HG03460 (cell line): Measurements from ENCODE around the gene EXOC6B.
"Not testable (repeated sequence)": the region's sequence is repeated elsewhere in the genome, so short reads cannot be mapped to it uniquely, and the experiment has no call there.

ENCODE experiments used
- ATAC-seq: cut with Tn5 transposase; IDR thresholded peaks from one replicate; pipeline ENCODE4 v1.9.1; 2021; ENCODE audit not compliant: unreplicated experiment

The EXOC6B gene

DNA sequence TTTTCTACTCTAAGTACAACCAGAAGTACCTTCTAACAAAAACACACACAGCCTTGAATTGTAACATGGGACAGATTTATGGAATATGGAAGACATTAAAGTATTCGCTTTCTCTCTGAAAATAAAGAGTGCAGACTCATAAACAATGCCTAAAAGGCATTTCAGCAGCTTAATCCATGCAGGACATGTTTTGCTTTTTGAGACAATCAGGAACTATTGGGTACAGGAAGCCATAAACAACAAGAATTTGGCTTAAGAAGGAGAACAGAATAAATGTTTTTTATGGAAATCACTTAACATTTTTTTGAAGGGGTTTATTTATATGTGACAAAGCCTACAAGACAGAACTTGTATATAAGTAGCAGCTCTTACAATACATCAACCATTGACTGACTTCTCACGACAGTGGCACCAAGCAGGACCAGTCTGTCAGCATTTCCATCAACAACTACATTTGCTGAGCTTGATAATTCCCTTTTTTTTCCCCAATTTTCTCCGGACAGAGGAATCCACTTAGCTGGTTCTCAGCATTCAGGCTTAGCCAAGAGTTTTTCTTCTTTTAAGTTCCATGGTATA is 140.1 kb downstream of the EXOC6B start:
- ATAC-seq, result no peak

DNA sequence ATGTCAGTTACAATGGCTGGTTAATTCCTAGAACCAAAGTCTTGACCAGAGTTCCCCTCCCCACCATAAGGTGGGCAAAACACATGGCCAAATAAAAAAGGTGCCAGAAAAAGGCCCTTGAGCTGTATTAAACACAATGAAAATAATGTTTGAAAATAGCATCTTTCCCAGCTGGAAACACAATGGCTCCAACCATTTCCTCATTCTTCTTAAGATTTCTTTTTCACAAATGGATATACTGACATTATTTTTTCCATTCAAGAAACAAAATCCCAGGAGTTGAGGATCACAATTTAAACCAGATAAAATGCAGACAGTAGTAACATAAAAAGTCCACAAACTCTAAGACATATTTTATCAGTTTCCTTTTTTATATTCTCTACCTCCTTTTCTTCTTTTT is 143.8 kb downstream of the EXOC6B start:
- no peak for ATAC-seq

DNA sequence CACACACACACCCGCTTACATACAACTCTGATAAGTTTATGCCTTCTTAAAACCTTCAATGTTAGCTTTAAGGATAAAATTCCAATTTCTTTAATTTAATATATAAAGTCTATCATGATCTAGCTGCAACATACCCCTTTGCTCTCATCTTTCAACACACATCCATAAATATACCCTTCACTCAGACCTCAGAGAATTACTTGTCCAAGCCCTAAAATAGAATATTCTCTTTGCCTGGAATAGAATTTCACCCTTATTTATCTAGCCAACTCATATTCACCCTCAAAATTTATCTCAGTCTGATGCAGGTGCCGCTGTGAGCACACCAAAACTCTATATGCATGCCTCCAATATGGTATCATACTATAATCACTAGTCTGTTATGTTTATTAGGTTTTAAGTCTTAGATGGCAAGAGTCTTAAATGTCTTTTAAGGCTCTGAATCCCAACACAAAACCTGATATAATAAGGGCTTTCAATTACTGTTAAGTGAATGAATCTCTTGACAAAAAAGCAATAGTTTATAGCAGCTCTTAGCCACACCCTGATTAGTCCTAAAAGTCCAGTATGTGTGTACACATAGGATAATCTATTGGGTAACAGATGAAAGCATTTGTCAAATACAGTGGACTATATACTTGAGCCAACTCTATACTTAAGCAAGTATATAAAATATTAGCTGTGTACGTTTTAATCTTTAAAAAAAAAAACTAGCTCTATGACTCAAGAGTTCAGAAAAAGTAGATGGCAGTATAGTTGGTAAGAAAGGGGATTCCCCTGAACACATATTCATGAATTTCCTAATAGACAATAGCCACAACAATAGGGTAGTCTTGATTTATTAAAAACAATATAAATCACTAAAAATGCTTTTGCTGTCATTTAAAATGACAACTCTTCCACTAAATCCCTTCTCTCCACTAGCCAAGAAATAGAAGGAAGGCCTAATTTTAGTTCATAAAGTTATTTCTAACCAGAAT is 144.5 kb downstream of the EXOC6B start:
- ATAC-seq, result no peak

DNA sequence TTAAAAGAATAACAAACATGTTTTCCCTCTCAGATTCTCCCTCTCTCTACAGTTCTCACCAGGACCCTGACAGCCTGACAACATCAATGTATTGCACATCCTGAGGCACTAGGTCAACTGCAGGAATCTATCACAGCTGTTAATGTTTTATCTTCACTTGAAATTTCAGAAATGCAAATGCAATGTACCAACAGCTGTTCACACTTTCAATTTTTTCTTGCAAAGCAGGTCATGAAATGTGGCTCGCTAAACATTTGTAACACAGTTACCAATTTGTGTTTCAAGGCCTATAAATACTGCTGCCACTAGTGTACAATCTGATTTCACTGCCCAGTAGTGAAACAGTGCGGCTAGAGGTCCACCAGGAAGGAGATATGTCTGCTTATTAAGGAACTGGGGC is 147.8 kb downstream of the EXOC6B start:
- ATAC-seq, result peak; percentile 84

DNA sequence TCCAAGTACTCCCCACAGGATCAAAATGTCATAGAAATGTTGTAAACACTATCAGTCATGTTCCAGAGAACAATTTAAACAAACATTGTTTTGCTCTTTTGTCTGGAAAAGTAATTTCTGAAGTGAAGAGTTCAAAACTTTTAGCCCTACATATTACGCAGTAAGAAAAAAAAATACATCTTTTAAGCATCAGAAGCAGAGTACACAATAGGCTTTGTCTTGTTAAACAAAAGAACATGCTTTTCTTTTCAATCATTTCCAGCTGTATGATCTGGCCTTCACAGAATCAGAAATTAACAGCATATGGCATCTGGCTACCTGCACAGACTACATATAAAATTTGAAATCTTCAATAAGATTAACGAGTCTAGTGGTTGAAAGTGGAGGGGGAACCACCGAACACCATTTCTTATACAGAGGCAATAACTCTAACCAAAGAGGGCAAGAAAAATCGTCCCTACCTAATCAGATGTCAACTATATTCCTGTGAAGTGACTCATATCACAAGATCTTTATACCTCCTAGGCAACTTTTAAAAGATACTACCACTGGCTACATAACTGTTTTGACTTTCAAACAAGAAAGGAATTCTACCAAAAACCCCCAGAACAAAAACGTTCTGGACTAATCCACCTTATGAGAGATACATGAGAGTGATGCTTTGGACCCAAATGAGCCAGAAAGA is 149.3 kb downstream of the EXOC6B start:
- no peak for ATAC-seq

DNA sequence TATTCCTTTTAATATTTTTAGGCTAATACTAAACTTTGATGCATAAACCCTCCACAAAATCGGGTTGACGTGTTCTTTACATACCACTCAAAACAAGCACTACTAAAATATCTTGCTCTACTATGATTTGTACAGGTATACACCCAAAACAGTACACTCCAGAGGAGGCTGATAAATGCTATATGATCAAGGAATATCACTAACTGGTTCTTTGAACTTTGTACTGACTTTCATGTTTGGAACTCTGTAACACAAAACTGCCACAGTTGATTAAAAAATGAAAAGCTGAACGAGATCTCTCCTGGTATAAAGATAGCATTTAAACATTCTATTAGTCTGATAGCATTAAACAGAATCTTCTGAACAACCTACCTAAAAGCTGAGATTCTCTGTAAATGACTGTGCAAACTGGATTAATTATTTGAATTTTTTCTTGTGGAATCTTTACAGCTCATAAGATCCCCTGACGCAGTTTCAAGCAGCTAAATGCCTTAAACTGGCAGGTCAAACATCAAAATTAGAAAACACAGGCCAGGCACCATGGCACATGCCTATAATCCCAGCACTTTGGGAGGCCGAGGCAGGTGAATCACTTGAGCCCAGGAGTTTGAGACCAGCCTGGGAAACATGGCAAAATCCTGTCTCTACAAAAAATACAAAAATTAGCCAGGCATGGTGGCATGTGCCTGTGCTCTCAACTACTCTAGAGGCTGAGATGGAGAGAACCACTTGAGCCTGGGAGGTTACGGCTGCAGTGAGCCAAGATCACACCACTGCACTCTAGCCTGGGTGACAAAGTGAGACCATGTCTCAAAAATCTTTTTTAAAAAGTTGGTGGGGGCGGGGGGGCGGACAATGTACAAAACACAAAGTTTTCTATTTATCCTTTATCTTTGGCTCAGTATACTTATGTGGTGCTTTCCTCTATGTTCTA is 150.6 kb downstream of the EXOC6B start:
- ATAC-seq, result no peak

DNA sequence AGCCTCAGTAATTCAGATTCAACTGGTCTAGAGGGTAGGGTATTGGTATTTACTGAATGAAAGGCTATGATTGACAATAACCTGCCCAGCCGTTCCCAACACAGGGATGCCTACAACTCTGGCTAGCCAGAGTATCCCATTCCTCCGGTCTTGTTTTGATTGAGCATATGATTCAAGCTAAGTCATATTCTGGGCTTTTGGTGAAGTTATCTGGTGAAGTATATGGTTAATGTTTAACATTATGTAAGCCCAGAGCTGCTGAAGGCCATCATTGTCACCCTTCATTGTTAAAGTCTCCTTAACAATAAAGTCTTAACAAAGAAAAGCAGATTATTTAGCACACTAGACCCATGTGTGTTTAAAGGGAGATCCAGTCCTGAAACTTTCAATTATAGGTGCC is 152.6 kb downstream of the EXOC6B start:
- ATAC-seq, result no peak

DNA sequence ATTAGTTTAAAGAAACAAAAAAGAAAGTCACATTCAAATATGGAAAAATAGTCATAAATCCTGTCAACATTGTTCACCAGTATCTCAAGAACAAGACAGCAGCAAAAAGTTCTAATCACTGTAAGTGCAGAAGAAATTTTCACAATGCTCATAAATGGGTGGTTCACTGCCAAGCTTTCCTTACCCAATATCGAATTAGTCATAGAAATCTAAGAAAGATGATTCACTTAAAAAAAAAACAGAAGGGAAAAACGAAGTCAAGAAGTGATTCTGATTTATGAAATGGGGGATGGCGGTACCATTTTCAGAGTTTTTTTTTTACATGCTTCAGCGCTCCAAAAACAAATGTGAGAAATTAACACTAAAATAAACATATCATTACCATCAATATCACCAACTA is 156.7 kb downstream of the EXOC6B start:
- ATAC-seq, result no peak

DNA sequence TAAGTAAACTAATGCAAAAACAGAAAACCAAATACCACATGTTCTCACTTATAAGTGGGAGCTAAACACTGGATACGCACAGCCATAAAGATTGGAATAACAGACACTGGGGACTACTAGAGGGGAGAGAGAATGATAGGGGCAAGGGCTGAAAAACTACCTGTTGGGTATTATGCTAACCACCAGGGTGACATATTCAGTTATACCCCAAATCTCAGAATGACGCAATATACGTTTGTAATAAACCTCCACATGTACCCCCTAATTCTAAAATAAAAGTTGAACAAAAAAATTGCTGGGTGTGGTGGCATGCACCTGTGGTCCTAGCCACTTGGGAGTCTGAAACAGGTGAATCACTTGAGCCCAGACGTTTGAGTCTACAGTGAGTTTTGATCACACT is 157.2 kb downstream of the EXOC6B start:
- no peak for ATAC-seq

DNA sequence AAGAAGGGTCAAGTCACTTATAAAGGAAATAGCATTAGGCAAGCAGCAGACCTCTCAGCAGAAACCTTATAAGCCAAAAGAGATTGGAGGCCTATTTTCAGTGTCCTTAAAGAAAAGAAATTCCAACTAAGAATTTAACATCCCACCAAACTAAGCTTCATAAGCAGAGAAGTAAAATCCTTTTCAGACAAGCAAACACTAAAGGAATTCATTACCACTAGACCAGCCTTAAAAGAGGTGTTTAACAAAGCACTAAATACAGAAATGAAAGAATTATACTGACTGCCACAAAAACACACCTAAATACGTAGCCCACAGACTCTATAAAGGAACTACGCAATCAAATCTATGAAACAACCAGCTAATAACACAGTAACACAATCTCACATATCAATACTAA is 160.4 kb downstream of the EXOC6B start:
- no peak for ATAC-seq

DNA sequence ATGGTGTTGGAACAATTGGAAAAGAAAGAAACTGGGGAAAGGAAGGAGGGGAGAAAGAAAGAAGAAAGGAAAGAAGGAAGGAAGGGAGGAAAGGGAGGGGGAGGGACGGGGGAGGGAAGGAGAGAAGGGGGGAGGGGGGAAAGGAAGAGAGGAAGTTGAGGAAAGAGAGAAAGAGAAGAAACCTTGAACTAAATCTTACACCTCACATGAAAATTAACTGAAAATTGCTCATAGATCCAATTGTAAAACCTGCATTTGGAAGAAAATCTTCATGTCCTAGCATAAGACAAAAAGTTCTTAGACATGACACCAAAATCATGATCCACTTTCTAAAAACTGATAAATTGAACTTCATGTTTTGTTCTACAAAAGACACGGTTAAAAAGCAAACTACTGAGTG is 163.8 kb downstream of the EXOC6B start:
- ATAC-seq, result no peak

DNA sequence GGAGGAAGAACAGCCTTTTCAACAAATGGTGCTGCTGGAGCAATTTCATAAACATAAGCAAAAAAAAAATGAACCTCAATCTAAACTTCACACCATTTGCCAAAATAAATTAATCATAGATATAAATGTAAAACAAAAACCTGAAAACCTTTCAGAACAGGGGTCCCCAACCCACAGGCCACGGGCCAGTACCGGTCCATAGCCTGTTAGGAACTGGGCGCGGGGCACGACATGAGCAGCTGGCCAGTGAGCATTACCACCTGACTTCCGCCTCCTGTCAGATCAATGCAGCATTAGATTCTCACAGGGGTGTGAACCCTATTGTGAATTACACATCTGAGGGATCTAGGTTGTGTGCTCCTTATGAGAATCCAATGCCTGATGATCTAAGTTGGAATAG is 176.0 kb downstream of the EXOC6B start:
- ATAC-seq, result no peak

DNA sequence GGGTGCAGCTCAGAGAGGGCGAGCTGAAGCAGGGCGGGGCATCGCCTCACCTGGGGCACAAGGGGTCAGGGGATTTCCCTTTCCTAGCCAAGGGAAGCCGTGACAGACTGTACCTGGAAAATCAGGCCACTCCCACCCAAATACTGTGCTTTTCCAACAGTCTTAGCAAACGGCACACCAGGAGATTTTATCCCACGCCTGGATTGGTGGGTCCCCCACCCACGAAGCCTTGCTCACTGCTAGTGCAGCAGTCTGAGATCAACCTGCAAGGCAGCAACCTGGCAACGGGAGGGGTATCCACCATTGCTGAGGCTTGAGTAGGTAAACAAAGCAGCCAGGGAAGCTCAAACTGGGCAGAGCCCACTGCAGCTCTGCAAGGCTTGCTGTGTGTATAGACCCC is 184.6 kb downstream of the EXOC6B start:
- not testable (repeated sequence) for ATAC-seq

DNA sequence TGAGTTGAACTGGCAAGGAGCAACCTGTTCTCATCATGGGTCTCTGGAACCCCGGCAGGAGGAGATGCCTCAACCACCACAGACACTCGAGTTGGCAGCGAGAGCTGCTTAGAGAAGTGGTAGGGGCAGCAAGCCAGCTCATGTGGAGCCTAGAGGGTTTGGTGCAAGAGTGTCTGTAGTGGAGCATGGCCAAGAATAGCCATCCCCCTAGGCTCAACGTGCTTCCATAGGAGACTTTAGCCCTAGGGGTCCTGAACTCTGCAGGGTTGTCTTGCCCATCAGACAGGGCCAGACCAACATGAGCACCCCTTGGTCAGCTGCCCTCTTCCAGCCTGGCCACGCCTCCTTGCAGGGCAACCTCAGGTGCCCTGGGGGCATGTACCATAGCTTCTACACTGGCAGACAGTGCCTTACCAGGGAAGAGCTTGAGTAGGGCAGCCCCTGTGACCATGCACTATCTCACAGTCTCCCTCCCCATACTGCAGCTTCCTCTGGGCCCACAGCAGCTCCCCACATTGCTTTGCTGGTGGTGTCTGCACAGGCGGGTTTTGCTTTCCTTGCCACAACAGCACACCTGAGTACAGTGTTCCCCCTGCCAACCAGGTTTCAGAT is 187.1 kb downstream of the EXOC6B start:
- ATAC-seq, result no peak

DNA sequence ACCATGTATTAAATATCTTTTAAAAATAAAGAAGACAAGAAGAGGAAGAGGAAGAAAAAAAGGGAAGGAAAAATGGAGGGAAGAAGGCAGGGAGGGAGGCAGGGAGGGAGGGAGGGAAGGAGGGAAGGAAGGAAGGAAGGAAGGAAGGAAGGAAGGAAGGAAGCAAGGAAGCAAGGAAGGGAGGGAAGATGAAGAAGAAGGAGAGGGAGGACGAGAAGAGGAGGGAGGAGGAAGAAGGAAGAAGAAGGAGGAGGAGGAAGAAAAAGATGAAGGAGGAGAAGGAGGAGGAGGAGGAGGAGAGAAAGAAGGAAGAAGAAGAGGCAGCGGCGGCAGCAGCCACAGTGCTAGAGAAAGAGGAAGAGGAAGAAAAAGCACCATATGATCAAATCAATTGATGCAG is 189.6 kb downstream of the EXOC6B start:
- no peak for ATAC-seq

DNA sequence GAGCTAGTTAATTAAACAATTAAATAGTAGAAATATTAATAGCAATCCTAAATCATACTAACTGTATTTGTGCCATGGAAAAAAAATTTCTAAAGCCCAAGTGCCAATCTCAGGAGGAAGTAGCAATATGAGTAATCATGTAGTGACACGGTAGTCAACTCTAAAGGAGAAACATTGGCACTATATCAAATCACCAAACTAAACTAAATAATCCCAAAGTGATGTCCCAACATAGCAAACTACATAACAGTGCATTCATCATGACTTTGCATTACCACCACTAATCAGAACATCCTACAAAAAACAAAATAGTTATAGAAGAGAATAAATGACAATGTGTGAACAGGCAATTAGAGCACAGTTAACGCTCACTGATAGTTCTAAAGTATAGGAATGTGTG is 195.1 kb downstream of the EXOC6B start:
- ATAC-seq, result no peak

DNA sequence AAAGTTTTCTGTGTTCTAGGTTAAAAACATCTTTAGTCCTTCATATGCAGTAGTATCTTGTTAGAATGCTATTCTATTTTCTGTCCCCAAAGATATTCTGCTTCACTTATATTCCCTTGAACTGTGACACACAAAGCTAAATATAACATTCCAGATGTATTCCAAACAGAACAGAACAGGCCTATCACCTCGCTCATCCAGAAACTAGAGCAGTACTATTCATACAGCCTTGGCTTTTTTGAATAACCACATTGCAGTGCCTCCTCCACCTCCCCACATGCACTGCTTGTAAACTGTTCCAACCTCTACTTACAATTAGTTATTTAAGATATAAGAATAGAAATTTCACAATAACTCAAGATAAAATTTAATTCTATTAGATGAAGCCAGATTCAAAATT is 196.8 kb downstream of the EXOC6B start:
- no peak for ATAC-seq

DNA sequence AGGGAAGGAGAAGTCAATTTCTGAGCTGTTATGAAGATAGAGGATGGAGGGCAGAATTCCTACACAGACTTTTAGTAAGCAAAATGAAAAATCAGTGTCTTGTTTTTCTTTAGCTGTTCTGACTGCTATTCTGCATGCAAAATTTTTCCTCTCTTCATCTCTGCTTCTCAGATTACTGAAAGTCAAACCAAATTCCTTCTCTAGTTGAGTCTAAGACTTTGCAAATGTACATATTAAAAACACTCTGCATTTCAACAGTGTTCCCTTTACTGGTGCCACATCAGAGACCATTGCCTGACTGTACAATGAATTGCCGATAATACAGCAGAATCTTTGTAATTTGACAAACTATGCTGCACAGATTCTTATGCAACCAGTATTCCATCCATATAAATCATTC is 198.8 kb downstream of the EXOC6B start:
- no peak for ATAC-seq

DNA sequence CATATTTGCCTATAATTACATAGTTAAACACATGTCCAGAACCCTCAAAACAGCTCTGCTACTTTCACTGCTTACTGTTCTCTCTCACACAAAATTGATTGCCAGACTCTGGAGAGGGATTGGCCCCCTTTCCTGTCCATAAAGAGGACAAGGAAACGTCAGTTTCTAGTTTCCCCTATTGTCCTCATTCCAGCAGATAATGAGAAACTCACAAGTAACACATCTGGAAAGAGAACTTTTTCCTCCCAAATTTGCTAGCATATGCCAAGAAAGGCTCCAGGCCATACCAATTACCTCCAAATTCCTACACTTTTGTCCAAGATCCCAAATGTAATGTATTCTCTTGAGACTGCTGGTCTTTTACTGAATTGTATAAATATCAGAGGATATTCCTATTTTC is 200.5 kb downstream of the EXOC6B start:
- no peak for ATAC-seq

DNA sequence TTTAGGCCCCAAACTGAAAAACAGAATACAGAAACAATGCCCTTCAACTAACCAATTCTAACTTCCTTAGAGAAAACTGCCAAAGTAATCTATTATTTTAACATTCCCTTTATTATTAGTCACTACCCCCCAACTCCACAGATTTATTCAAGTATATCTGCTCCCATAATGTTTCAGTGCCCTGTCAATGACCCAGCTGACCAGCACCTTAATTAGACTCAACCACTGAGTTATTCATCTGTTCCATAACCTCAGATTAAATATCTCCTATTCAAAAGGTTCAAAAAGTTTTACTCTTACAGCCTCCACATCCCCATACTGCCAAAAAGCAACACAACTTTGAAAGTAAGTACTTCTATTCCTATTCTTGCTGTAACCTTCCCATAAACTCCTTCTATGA is 202.4 kb downstream of the EXOC6B start:
- no peak for ATAC-seq

DNA sequence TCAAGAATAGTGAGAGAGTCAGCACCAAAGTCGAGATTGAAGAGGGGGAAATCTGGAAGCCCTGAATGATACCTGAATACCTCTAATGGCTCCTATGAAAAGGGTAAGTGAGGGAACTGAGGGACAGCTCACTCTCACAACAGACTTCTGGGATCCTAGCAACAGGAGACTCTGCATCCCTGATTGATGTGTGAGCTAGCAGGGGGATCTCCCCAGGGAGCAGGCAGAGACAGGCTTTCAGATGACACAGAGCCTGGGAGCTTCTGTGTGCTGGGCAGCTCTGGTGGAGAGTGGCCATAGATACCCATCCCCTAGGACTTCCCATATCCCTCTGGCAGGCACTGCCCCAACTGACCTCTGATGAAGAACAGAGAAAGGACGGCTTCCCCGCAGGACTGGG is 206.2 kb downstream of the EXOC6B start:
- ATAC-seq, result no peak
